Measurements from ENCODE around the gene ISX.

DNA sequence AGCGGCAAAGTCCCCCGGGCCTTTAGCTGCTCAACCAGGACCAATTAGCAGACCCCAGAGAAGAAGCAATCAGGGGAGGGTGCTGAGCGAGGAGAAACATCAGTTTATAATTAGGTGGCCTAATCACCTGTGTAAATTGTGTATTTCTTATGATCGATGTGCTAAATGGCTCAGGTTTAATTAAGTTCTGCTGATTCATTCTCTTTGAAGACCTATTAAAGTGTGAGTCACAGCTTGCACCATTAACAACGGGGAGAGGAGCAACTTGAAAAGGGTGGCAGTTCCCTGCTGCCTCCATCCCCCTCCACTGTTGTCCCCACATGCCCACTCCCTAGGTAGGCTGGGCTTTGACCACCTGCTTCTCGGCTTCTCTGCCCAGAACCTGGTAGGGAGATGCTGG, 10.7 kb downstream of the ISX start:
- no peak for TF ChIP-seq POLR2A (IDR thresholded peaks at IDR 0.05)
- TF ChIP-seq, protein P1, sequence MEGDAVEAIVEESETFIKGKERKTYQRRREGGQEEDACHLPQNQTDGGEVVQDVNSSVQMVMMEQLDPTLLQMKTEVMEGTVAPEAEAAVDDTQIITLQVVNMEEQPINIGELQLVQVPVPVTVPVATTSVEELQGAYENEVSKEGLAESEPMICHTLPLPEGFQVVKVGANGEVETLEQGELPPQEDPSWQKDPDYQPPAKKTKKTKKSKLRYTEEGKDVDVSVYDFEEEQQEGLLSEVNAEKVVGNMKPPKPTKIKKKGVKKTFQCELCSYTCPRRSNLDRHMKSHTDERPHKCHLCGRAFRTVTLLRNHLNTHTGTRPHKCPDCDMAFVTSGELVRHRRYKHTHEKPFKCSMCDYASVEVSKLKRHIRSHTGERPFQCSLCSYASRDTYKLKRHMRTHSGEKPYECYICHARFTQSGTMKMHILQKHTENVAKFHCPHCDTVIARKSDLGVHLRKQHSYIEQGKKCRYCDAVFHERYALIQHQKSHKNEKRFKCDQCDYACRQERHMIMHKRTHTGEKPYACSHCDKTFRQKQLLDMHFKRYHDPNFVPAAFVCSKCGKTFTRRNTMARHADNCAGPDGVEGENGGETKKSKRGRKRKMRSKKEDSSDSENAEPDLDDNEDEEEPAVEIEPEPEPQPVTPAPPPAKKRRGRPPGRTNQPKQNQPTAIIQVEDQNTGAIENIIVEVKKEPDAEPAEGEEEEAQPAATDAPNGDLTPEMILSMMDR (IDR thresholded peaks at IDR 0.05) = no peak
